Peyer's patch (tissue), 4 donors: ENCODE measurements around the gene DUS2. TPM values are rescaled to one million over a fixed set of nuclear protein-coding genes. Genes with fewer than 3 reads are reported as not detected.
"Not testable (repeated sequence)": the region's sequence is repeated elsewhere in the genome, so short reads cannot be mapped to it uniquely, and the experiment has no call there.

ENCODE experiments used
- DNase-seq, 3 donors: peaks; one replicate each; pipeline ENCODE4 v3.0.0-alpha.2; 2017 to 2019
- H3K27ac ChIP-seq, 4 donors: fragments of 200-600 bp; sonication (generic); one replicate each; pipeline ENCODE4 v1.5.1; 2016 to 2019
- H3K27me3 ChIP-seq, 2 donors: fragments of 200-600 bp; sonication (generic); one replicate each; pipeline ENCODE4 v1.5.1; 2019
- H3K36me3 ChIP-seq, 3 donors: fragments of 200-600 bp; sonication (generic); one replicate each; pipeline ENCODE4 v1.5.1; 2016 to 2019
- H3K4me1 ChIP-seq, 4 donors: fragments of 200-600 bp; sonication (generic); one replicate each; pipeline ENCODE4 v1.5.1; 2016 to 2019
- H3K4me3 ChIP-seq, 4 donors: fragments of 200-600 bp; sonication (generic); 1 replicate in 3 of 4; 2 replicates in 1 of 4; pipeline ENCODE4 v1.5.1; 2016 to 2019; ENCODE audit warnings: mild to moderate bottlenecking in 1 of 4
- H3K9me3 ChIP-seq, 4 donors: fragments of 200-600 bp; sonication (generic); one replicate each; pipeline ENCODE4 v1.5.1; 2016 to 2019; ENCODE audit warnings: mild to moderate bottlenecking in 1 of 4
- CTCF ChIP-seq, 6 experiments: fragments of 450-650 bp in 4 of 6; fragments of 200-600 bp in 2 of 6; sonication (generic) in 1 of 6; IDR thresholded peaks; one replicate each; pipeline ENCODE4 v1.5.1; 2017 to 2019; ENCODE audit warnings: antibody characterized with exemption in 6 of 6, mild to moderate bottlenecking in 3 of 6, moderate library complexity in 1 of 6
- POLR2A ChIP-seq, 2 donors: fragments of 450-650 bp; IDR thresholded peaks; one replicate each; pipeline ENCODE4 v1.5.1; 2017; ENCODE audit warnings: antibody characterized with exemption in 2 of 2, mild to moderate bottlenecking in 2 of 2, moderate library complexity in 2 of 2
- total RNA-seq, 4 donors: library from RNA; depleted of rRNA; stranded (reverse); fragments of >200 nt; gene quantifications; one replicate each; pipeline ENCODE4 v1.1.0, GENCODE V29; 2016

DUS2 gene
- total RNA-seq, 4 donors from 2014 or later = 15.3 to 38.8 (median 21.2) TPM

- no peak for DNase-seq
- Histone ChIP-seq H3K9me3 (no peaks in the 10 kb centered on the region), H3K4me3 (no peak overlapping the region), H3K27me3 (no peaks in the 10 kb centered on the region), H3K36me3 (no peaks in the 10 kb centered on the region), H3K4me1 (peaks cover 0 to 15% (median 5%) of the 10 kb centered on the region in 4 donors), H3K27ac (no peak overlapping the region)
- TF ChIP-seq POLR2A (IDR thresholded peaks at IDR 0.05) (no peak), CTCF (IDR thresholded peaks at IDR 0.05) (no peak)
These were observed 88.3 kb downstream of the DUS2 start for GRCh38 chr16:68111379-68111778.

GRCh38 chr16:68113059-68113761 lies 90.1 kb downstream of the DUS2 start:
- H3K27ac ChIP-seq = no peak overlapping the region
- H3K27me3 ChIP-seq = no peaks in the 10 kb centered on the region
- no peak for DNase-seq
- no peaks in the 10 kb centered on the region for H3K9me3 ChIP-seq
- H3K36me3 ChIP-seq = no peaks in the 10 kb centered on the region
- H3K4me3 ChIP-seq = no peak overlapping the region
- H3K4me1 ChIP-seq = peaks cover 0 to 25% (median 0%) of the 10 kb centered on the region in 4 donors
- no peak for TF ChIP-seq POLR2A (IDR thresholded peaks at IDR 0.05)

- no peak for DNase-seq
- H3K27me3 ChIP-seq = no peaks in the 10 kb centered on the region
- no peak overlapping the region for H3K4me3 ChIP-seq
- no peaks in the 10 kb centered on the region for H3K36me3 ChIP-seq
- TF ChIP-seq CTCF (IDR thresholded peaks at IDR 0.05) (no peak), POLR2A (IDR thresholded peaks at IDR 0.05) (no peak)
- peaks cover 0 to 25% (median 0%) of the 10 kb centered on the region in 4 donors for H3K4me1 ChIP-seq
- no peak overlapping the region for H3K27ac ChIP-seq
- no peaks in the 10 kb centered on the region for H3K9me3 ChIP-seq
These were observed 90.7 kb downstream of the DUS2 start for GRCh38 chr16:68113765-68114240.

GRCh38 chr16:68114939-68115338 lies 91.9 kb downstream of the DUS2 start:
- not testable (repeated sequence) for H3K4me3 ChIP-seq, H3K27ac ChIP-seq, H3K9me3 ChIP-seq, H3K36me3 ChIP-seq, H3K27me3 ChIP-seq, DNase-seq
- peaks cover 0 to 25% (median 0%) of the 10 kb centered on the region in 4 donors for H3K4me1 ChIP-seq

GRCh38 chr16:68115851-68116250 lies 92.8 kb downstream of the DUS2 start:
- TF ChIP-seq POLR2A (IDR thresholded peaks at IDR 0.05) (no peak), CTCF (IDR thresholded peaks at IDR 0.05) (no peak)
- Histone ChIP-seq H3K4me3 (no peak overlapping the region), H3K27ac (peak overlapping the region in 1 of 4 donors; percentile 17), H3K27me3 (no peaks in the 10 kb centered on the region), H3K4me1 (peaks cover 0 to 25% (median 0%) of the 10 kb centered on the region in 4 donors), H3K36me3 (no peaks in the 10 kb centered on the region), H3K9me3 (no peaks in the 10 kb centered on the region)
- no peak for DNase-seq

- no peak for TF ChIP-seq POLR2A (IDR thresholded peaks at IDR 0.05)
- TF ChIP-seq CTCF (IDR thresholded peaks at IDR 0.05) = peak; percentile 36 to 79 (median 75)
- Histone ChIP-seq H3K36me3 (no peaks in the 10 kb centered on the region), H3K9me3 (no peaks in the 10 kb centered on the region), H3K27ac (peak overlapping the region in 1 of 4 donors; percentile 17), H3K27me3 (no peaks in the 10 kb centered on the region), H3K4me1 (peaks cover 0 to 25% (median 0%) of the 10 kb centered on the region in 4 donors), H3K4me3 (no peak overlapping the region)
- DNase-seq = no peak
These were observed 93.3 kb downstream of the DUS2 start for GRCh38 chr16:68116256-68116867.
